Kidney glomerular epithelial cell (primary cell): ENCODE measurements around the gene CIB4.
A peak's percentile ranks its signal among the peaks of the same experiment; 100 is the strongest.

Experiments used
- DNase-seq: peaks from one replicate; lab custom pipeline; 2025; lab: John Stamatoyannopoulos, UW

The CIB4 gene

DNA sequence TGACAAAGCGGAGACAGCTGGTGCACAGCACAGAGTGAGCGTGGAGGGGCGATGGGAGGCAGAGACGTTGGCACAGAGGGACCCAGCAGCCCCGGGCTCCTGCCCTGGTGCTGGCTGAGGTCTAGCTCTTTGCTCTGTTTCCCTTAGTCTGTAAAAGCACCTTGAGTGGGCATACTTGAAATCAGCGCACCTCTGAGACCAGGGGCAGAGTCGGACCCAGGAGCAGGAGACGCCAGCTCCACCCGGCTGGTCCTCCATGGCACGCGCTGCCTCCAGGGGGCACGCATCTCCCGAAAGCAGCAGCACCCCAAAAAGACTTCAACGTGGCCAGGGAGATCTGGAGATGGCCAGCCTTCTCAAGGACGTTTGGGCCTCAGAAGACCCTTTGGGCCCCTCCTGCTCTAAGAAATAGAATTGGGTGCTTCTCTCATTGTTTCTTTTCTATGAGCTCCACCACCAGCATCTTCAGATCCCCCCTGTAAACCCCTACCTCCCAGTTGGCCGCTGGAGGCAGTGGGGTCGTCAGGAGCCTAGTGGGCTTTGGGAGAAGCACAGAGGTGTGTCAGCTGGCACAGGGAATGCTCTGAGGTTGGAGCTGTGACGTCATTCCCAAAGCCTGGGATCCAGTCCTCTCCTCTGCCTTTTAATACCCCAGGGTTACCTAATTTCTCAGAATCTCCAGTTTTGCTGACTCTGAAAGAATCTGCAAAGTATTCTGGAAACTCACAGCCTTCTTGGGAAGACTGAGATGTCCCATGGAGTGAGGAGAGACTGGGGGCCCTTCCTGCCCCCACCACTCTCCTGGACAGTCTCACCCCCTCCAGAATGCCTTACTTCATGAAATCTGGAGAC lies 58.9 kb downstream of the CIB4 start:
- no peak for DNase-seq

DNA sequence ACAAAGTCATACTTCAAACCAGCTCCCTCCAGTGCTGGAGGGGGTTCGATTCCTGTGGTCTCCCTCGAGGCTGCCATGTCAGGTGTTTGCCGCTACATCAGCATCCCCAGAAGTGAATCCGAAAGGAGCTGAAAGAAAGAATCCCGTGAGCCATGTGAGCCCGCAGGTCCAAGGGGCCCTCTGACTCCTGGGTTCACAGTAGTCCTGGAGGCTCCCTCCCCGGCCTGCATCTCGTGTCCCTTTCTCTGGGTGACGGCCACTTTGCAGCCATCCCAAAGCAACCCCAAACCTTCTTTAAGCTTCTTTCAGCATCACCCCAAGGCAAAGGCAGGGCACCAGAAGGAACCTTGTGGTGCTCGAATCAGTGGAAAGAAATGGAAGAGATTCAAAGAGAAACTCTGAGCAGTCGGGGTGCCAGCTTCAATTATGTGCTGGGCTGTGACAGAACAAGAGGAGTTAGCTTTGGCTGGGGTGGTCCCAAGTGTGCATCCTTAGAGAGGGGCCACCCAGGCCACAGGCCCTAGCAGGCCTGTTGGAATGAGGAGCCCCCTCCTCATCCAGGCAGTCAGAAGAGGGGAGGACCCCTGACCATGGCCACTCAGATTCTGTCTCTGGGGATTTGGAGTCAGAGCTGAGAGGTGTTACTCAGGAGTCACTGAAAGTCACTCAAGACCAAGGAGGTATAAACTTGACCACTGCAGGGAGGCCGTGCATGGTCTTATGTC lies 59.7 kb downstream of the CIB4 start:
- no peak for DNase-seq

DNA sequence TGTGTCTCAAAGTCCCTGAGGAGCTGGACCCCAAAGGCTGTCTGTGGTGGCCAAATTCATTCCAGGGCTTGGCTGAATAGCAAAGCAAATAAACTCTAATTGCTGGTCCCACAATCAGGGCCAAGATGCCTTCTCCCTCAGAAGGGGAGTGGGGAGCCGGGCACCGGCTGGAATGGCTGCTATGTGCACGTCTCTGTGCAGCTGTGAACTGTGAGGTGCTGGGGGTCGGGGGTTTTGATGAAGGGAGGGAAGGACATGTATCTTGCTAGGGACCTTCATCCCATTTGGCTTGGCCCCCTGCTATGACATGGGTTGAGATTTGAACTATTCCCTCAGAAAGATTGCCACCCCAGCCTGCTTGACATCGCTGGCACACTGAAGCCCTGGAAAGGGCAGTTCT lies 60.4 kb downstream of the CIB4 start:
- no peak for DNase-seq

DNA sequence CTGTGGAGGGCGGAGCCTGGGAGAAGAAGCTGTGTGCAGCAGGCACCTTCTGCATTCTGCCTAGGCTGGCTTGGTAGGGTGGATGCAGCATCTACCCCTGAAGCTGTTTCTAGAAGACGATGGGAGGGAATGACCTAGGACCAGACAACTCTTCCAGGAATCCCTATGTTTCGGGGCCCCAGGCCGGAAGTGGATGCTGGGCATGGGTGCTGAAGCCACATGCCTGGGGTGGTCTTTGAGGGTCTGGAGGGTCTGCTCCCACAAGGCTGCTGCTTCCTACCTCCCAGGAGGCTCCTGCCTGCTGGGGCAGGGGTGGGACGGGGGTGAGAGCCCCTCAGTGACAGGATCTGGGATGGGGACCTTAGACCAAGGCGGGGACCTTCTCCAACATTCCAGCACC lies 61.0 kb downstream of the CIB4 start:
- DNase-seq: no peak

DNA sequence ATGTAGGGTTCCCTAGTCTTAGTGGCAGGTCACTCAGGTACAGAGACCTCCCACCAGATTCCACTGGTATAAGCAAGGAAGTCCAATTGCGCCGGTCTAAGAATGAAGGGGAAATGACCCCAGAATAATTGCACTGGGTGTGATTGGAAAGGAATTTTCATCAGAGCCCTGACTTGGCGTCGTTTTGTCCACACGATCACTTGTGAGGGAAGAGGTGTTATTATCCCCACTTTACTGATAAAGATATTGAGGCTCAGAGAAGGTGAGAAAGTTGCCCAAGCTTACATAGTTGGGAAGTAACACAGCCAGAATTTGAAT lies 61.5 kb downstream of the CIB4 start:
- DNase-seq: no peak

DNA sequence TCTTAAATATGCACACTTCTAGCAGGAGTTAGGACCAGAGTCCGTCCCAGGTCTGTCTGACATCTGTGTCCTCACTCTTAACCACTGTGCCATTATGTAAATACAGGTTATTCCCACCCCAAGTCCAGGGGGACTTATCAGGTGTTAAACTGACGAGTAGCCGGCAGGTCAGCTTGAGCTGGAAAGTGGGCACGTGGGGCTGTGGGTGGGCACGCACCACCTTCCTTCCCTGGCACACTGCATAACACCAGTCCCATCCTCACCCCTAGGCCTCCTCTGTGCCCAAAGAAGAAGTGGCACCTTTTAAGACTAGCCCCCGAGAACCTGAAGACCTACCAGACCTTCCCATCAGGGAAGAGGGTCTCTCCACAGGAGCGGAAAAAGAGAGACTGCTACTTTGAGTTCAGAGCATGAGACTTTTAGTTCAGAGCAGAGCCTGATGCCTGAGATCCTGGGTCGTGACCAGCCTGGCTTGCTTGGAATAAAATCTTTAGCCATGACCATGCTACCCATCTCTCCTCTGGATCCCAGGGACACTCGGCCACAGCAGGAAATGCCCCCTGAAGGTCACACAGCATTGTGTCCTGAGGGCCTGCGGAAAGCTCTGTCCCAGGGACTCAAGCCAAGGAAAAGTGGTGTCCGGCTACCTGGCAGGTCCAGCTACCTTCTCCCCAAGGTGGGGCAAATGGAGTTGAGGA lies 62.0 kb downstream of the CIB4 start:
- DNase-seq: no peak

DNA sequence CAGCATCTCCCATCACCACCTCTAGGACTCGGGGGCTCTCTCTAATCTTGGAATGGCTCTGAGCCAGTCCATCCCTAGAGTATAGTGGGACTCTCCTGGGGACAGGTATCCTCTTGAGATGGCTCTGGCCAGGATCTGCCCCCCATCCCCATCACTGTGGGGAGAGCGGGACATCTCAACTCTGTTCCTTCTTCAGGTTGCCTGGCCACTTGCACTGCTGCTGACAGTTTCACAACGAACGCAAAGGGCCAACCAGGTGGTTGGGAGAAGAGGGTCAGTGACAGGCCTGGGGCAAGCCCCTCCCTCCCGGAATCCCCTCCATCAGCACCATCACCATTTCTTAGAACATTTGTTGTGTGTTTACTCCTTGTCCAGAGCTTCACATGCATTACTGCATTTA lies 62.6 kb downstream of the CIB4 start:
- no peak for DNase-seq

DNA sequence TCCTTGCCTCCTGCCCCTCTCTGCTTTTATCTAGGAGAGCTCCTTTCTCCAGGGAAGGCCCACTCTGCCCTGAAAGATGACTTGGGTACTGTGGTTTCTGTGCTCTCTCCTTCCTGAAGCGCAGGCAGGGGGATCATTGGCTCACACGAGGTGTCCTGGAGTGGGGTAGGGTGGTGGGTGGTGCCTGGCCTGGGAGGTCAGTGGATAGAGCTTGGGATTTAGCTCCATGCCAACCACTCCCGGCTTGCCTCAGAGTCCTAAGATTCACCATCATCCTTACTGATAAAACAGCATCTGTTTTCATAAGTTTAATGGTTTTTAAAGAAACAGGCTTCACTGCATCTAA lies 63.1 kb downstream of the CIB4 start:
- no peak for DNase-seq

DNA sequence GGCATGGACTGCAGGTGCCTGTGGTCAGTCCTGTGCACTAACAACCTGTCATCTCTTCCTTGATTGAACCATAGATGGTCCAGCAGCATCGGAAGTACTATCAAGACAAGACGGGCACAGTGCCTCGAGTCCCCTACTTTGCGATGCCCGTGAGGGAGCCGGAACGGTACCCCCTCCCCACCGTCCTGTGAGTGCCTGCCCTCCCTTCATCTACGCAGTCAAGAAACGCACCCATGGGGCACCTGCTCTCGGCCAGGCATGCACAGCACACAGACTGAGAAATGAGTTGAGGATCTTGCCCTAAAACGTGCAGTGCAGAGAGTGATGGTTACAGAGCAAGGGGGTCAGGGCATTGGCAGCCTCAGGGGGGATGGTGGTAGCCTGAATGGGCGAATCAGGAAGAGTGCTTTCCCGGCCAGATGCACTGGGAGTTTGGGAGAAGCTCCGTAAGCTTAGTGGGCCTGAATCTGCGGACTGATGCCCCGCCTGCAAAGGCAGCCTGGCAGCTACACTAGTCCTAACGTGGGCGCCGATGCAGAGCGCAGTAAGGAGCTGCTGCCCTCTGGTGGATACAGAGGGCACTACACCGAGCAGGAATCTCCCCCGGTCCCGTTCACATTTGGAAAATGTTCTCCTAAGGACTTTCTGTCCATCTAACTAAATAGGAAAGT lies 63.6 kb downstream of the CIB4 start:
- DNase-seq: peak; percentile 30

DNA sequence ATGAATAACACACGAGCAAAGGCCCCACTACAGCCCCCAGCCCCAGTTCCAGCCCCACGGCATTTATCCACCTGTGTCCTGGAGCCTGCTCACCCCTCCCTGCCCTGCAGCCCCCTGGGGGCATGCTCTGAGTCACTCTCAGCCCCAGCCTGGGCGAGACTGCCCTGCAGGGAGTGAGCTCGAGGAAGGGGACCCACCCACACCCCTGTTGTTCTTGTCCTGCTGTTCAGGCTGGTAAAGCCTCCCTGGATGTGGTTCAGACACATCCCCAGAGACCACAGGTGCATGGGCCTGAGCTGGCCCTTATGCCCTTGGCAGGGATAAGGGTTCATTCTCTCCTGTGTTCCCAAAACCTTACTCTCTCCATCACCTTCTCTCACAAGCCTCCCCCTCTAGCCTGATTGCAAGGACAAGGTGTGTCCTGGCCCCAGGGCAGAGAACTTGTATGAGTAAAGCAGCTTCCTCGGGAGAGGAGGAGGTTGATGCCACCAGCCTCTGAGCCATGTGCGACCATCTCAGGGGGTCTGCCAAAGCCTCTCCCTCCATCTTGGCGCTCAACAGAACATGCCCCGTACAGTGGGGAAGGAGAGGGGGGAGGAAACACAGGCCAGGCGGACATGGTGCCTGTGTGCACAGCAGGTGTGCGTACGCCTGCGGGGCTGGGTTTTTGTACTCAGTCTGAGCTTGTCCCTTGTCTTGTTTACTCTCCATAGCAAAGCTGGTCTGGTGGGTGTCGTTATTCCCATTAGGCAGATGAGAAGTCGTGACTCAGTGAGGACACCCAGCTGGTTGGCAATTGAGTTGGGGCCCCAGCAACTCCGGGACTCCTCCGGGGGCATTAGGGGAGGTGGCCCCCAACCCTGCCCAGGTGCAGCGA lies 64.4 kb downstream of the CIB4 start:
- no peak for DNase-seq

DNA sequence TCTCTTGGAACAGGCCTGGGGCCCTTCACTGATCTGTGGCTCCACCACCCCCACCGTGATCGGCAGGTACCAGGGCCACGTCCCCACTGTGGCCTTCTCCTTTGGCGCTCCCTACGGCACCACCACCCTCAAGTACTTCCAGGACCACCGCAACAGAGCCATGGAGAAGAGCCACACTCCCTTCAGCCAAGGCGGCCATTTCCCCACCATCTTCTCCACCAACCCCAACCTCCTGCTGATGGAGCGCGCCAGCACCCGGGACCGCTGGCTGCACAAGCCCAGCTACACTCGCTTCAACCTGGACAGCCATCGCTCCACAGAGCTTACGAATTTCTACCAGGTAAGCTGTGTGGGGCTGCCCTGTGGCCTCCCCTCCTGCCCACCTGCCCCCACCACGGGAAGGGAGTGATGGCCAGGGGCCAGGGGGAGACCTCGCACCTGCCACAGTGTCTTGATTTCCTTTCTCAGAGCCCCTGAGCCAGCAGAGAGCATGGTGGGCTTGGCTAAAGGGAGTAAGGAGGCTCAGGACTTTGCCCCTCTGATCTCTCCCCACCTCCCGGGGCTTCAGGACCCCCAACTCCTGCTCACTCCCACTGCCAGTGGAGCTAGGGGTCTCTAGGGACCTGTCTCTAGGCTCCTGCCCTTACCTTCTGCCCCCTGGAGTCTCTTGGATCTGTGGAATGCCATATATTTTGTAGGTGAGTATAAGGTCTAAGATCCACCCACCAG lies 65.2 kb downstream of the CIB4 start:
- no peak for DNase-seq

DNA sequence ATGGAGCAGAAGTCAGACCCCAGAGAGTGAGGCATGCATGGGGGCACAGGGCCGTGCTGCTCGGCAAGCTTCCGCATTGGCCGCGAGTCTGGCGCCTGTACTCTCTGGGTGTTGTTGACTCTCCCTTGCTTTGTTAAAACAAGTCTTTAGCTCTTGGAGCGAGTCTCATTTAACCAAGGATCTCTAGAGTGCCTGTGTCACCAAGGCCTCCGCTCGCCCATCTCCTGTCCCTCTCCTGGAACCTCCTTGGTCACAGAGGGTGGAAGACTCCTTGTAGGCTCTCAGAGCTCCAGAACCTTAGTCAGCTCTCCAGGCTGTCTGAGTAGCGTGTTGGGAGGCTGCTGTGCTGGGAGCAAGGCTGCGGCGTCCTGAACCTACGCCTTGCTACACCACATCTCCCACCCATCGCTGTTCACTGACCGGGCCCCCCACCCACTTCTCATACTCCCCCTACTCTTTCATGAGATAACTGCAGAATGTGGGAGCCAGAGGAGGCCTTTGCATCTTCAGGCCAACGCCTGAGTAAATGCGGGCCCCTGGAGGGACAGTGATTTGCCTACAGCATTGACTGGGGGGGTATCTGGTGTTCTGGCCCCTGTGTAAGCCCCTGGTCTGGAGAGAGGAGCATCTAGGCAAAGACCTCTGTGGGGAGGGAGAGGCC lies 66.1 kb downstream of the CIB4 start:
- no peak for DNase-seq

DNA sequence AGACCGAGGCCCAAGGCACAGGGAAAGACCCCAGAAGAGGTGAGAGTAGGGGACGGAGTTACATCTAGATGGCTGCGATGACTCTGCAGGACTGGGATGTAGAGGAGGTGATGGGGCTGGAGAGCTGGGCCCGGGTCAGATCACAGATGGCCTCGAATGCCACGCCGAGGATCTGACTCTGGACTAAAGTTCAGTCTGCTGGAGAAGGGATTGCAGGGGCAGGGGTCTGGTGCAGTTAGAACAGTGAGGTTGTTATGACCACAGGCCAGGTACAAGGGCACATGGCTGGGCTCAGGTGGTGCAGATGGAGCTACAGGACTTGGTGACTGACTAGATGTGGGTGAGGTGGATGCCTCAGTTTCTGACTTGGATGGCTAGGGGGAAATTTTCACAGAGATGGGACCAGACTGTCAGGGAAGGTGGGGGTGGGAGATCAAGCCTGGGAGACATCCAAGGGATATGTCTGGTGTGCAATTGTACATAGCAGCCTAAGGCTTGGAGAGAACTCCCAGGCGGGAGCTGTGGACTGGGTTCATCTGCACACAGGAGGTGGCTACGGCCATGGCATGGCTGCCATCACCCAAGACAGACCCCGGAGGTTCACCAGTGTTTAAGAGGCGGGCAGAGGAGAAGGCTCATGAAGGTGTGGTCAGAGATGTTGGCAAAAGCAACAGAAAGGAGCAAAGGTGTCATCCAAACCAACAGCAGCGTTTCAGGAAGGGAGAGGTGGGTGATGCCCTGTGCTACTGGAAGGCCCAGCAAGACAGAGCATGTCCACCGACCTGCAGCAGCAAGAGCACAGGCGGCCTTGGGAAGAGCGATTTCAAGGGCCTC lies 66.9 kb downstream of the CIB4 start:
- DNase-seq: no peak

DNA sequence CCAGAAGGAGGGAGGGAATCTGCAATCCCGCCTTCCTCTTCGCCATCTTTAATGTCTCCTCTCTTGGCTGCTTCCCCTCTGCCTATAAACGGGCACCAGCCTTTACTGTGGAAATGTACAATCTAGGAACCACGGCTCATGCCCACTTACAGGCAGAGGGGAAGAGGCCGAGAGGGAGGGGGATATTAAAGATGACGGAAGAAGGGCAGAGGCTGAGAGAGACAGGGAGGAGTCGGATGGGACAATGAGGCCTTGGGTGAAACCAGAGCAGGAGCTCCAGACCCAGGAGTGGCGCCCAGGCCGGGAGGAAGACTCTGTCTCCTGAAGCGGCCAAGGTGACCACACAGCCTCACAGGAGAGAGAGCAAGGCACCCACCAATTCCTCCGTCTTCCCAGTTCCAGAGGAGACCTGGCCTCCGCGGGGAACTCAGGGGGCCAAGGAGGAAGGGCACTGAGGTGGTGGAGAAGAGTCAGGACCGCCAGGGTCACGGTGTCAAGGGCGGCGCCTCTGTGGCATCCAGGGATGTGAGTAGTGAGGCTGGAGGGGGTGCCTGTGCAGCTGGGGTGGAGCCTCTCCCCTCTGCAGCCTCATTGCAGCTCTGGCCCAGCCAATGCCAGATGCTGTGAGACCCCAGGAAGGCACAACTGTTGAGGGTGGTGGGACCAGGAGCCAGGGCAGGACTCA lies 67.8 kb downstream of the CIB4 start:
- no peak for DNase-seq

DNA sequence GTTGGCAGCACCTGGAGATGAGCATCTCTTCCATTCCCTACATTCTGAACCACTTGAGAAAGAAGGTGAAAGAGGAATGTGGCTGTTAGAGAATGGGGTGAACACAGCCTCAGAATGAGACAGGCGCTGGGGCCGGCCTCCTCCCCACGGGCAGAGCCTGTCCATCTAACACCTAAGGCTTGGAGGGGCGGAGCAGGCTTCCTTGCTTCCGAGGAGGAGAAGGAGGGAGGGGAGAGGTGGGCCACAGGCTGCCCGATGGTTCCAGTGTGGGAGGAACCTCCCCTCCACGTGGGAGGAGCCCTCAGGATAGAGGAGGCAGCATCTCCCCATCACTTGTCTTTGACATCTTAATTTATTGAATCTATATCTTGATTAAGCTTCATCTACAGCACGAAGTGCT lies 68.6 kb downstream of the CIB4 start:
- DNase-seq: no peak

DNA sequence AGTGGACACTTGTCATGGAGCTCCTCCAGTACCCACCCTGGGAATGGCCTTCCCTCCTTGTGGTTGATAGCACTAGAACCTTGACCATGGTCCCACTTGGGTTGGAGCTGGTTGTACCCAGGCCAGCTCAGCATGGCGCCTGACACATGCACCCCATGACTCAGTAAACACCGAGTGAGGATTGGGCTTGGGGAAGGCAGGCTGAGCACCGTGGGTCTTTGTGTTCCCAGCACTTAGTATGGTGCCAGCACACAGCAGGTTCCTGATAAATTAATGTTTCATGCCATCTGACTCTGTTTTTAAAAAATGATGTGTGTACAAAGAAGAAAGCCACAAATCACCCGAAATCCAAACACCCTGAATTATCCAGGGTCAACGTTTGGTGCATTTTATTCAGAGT lies 69.8 kb downstream of the CIB4 start:
- no peak for DNase-seq

DNA sequence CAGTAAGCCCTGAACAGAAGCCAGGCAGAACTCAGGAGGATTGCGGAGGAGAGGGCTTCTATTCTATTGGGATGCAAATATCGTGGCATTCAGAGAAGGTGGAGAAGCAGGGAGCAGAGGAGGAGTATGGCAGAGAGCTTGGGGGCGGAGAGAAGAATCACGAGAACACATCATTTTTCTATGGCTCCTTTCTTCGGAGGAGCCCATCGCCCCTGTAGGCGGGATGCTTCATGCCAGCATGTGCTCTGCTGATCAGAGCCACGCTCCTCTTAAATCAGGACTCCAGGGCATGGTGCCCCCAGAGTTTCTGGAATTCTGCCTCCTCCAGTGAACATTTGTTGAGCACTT lies 71.1 kb downstream of the CIB4 start:
- no peak for DNase-seq

DNA sequence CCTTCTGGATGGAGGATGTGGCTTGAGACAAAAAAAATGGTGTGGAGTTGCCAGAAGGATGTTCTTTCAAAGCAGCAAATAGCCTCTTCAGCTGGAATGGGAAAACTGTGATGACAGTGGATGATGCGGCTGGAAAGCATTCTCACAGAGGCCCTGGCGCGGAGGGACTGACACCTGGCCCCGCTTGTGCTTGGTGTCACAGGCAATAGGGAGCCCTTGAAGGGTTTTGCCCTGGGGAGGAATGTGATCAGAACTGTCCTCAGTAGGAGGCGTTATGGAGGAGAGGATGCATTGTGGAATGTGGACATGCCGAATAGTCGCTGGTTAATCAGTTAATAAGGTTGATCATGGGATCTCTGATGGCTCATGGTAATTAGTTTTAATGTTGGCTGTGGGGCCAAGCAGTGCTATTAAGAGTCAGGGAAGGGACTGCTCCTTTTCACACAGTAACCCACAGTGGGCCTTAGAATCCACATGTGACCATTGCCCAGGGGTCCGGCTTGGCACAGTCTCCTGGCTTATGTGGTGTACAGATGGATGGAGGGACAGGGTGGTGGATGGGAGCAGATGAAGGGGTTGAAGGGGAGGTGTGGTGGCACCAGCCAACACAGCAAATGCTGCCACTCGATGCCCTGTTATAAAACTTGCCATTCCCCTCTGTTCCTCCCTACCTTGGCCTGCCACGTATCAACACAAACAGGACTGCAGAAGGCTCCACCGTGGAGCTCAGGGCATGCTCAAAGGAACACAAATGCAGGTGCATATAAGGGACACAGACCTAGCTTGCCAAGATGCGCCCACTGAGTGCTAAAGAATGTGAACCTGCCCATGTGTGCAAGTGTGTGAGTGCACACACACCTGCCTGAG lies 71.7 kb downstream of the CIB4 start:
- no peak for DNase-seq
